ENCODE data around the gene MYH15.

- TF ChIP-seq TAF1 (conservative IDR thresholded peaks at IDR 0.05) (no peak), CTCF (IDR thresholded peaks at IDR 0.05; ENCODE audit: low read depth, low read length, missing input control) (no peak), JUND (IDR thresholded peaks at IDR 0.05) (no peak), RAD21 (IDR thresholded peaks at IDR 0.05) (no peak), REST (IDR thresholded peaks at IDR 0.05) (no peak), RXRA (IDR thresholded peaks at IDR 0.05) (no peak), FOXA1 (IDR thresholded peaks at IDR 0.05) (no peak), MAX (IDR thresholded peaks at IDR 0.05) (no peak), ZBTB33 (IDR thresholded peaks at IDR 0.05) (no peak), HNF4G (IDR thresholded peaks at IDR 0.05) (no peak), YY1 (IDR thresholded peaks at IDR 0.05) (no peak)
Measured at GRCh38 chr3:108338901-108339545, 171.4 kb downstream of the MYH15 start.

Measured in liver (tissue), 3 donors.